Neural progenitor cell (in vitro differentiated cells): Measurements from ENCODE around the gene ADGRG1.

Experiments
- CTCF ChIP-seq: fragments of 200-600 bp; sonication (generic); IDR thresholded peaks from 2 replicates; pipeline ENCODE4 v1.5.1; 2017; ENCODE audit warnings: antibody characterized with exemption, mild to moderate bottlenecking
- EZH2 ChIP-seq: fragments of 200-600 bp; sonication (generic); IDR thresholded peaks from 2 replicates; pipeline ENCODE4 v1.6.1; 2017; ENCODE audit warnings: antibody characterized with exemption, mild to moderate bottlenecking, moderate library complexity

DNA sequence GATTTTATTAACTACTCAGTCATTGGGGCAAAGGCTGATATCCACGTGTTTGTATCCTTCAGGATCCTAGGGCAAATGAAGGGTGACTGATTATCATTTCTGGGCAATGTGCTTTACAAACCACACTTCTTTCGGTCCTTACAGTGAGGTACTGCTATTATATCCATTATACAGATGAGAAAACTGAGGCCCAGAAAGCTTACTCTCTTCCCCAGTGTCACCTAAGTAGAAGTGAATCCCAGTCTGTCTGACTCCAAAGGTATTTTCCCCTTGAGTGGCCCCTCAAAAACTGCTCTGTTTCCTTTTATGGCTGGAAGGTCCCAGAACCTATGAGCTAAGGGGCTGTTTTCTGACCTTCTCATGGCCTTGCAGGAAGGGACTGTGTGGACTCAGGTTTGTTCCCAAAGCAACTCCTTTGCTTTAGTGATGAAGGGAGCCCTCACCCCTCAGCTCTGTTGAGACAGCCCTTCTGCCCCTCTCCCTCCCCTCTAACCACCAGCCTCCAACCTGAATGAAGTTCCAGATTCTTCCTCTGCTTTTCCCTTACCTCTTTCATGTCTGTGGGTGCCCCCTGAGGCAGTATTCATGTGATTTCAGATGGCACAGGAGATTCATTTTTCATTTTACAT, 27.4 kb upstream of the ADGRG1 start:
- no peak for TF ChIP-seq CTCF
- TF ChIP-seq EZH2: no peak
